GM21737 (cell line): ENCODE data around the gene P2RX5.

ENCODE experiments used
- ATAC-seq: cut with Tn5 transposase; IDR thresholded peaks from one replicate; pipeline ENCODE4 v1.9.1; 2021; ENCODE audit warnings: mild to moderate bottlenecking, moderate library complexity; ENCODE audit not compliant: unreplicated experiment

Gene P2RX5

DNA sequence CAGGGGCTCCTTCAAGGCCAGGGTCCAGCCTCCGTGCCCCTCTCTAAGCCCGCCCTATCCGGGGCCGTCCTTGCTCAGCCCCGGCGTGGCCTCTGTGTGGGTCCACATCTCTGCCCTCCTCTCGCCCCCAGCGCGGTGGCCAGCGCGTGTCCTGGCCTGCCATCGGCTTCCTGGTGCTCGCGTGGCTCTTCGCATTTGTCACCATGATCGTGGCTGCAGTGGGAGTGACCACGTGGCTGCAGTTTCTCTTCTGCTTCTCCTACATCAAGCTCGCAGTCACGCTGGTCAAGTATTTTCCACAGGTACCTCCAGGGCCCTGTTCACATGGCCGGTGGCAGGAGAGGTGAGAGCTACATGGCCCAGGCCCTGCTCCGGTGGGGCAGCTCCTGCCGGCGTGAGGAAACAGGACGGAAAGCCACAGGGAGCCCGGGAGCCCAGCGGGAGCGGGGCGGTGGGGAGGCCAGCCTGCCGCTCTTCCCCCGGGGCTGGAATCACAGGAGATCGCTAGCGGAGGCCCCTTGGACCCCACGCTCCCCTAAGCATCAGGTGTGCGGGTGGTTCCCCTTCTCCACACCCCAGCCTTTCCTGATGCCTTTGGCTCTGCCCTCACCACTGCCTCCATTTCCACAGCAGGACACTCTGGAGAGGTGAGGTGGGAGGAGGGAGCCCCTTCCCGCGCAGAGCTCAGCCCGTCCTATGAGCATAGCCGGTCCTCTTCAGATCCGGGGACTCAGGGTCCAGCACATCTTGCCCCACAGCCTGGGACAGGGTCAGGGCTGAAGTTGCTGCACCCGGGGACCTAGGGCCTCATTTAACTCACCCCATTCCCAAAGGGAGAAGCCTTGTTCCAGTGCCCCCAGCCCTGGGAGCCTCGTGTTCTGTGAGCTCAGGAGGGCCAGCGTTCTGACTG, 37.8 kb downstream of the P2RX5 start:
- ATAC-seq, result no peak

DNA sequence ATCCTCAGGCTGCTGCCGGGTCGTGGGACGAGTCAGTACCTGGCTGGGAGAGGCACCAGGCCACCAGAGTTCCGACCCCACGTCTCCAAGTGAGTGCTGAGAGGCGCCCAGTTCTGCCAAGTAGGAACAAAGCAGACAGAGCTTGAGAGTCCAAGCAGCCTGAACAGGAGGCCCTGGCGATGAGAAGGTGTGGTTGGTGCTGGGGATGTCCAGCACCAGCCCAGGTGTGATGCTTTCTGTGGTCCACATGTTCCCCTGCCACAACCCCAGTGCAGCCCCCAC, 38.4 kb downstream of the P2RX5 start:
- ATAC-seq, result no peak

DNA sequence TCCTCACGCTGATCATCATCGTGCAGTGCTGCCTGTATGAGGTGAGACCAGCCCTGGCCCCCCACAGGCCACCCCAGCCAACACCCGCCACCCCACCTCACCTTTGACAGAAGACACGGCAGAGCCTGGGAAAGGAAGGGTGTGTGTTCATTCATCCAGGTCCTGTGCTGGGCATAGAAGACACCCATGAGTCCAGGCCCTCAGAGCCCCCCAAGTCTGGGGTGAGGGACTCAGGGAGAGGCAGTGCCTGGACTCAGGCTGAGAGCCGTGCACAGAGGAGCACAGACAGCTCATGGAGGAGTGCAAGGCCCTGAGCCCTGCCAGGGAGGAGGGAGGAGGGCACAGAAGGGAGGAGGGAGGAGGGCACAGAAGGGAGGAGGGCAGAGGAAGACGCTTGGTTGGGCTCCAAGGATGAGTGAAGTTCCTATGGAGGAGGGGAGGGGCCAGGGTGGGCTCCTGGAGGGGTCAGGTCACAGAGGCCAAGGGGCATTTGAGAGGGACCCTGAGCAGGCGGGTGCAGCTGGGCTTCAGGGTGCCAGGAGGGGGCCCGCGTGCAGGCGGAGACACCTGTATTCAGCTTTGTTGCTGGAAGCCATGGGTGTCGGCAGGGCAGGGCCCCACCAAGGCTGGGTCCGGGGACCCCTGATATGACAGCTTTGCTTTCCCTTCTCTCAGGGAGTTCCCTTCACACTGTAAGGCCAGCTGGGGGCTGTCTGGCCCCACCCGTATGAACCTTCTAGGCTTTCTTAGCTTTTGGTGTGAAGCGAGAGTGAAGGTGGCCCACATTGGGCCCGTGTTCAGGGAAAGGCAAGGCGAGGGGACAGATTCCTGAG, 39.0 kb downstream of the P2RX5 start:
- no peak for ATAC-seq

DNA sequence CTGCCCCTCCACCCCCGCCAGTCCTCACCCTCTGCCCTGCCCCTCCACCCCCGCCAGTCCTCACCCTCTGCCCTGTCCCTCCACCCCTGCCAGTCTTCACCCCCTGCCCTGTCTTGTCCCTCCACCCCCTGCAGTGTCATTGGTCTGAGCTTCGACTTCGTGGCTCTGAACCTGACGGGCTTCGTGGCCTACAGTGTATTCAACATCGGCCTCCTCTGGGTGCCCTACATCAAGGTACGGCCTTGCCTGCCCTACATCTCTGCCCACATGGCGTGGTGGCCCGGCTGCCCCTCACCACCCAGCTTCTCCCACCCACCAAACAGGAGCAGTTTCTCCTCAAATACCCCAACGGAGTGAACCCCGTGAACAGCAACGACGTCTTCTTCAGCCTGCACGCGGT, 39.6 kb downstream of the P2RX5 start:
- ATAC-seq, result no peak

DNA sequence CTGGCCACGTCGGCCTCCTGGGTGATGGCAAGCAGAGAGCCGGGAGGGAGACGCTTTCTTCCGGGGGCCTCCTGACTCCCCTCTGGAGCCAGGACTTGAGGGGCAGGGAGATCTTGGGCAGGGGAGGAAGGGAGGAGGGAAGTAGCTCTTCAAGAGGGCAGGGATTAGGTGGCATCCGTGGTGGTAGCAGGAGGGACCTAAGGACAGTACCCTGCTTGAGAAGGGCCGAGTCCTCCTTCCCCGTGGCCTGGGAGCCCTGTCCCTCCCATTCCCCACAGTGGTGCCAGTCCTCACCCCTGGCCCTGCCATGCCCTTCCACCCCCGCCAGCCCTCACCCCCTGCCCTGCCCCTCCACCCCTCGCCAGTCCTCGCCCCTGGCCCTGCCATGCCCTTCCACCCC, 40.2 kb downstream of the P2RX5 start:
- no peak for ATAC-seq

DNA sequence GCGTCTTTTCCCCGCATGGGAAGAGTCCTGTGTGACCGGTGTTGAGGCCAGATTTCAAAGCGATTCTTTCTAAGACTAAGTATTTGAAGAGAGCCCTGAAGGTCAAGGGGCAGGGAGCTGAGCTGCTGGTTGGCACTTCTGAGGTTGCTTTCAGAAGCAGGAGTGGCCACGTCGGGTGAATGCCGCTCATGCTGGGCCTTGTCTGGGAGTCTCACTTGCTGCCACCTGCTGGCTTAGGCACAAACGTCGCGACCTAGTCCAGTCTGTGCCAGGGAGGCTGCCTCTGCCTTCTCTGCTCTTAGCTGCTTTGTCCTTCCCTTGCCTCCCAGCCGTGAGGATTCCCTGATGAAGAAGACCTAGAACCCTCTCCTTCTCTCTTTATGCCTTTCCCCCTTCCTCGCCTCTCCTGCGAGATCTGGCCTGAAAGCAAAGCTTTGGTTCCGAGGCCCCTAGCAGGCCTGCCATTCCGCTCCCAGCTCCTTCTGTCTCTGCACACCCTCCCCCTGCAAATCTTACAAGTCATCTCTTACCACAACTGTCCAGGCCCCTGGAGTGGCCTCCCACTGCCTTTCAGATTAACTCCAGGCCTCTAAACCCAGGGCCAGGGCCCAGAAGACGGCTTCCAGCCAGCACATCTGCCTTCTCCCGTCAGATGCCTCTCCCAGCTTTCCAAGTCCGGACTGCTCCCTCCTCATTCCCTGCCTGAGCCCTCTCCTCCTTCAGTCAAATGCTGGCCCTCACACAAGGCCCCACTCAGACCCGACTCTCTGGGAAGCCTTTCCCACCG, 48.0 kb downstream of the P2RX5 start:
- ATAC-seq, result no peak

DNA sequence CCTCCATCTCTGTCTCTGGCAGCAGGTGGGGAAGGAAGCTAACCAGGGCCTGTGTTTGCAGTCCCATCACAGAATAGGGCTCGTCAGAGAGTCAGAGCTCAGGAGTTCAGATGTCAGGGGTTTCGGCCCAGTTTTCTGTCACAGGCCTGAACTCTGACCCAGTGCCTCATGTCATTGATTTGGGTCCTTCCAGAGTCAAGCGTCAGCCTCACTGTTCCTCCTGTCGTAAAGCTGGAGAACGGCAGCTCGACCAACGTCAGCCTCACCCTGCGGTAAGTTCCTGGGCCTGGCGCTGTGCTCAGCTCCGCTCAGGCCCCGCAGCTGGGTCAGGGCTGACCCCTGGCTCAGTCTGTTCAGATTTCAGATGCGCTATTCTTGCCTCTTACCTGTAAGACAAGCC, 48.7 kb downstream of the P2RX5 start:
- ATAC-seq, result no peak

DNA sequence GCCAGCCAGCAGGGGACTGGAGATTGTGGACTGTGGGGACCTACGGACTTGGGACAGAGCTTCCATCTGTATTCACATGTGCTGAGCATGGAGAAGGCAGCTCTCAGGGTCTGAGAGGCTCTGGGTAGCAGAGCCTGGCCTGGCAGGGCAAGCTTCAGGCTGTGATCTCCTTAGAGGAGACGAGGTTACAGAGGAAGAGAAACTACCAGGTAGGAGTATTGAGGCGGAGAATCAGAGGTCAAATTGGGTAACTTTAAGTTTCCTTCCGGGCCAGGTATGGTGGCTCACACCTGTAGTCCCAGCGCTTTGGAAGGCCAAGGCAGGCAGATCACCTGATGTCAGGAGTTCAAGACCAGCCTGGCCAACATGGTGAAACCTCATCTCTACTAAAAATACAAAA, 50.6 kb downstream of the P2RX5 start:
- no peak for ATAC-seq

DNA sequence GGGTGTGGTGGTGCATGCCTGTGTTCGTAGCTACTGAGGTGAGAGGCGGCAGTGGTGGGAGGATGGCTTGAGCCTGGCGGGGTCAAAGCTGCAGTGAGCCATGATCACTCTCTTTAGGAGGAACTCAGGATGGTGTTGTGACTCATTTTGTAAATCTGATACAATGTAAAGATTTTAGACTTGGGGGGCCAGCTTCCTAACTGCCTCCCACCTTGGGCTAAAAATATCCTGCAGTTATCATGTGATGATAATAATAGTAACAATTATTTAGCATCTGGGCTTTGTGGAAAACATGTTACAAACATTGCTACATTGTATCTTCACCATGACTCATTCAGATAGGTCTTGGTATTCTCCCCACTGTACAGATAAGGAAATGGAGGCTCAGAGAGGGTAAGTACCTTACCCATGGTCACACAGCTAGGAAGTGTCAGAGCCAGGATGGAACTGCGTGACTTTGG, 52.0 kb downstream of the P2RX5 start:
- no peak for ATAC-seq

DNA sequence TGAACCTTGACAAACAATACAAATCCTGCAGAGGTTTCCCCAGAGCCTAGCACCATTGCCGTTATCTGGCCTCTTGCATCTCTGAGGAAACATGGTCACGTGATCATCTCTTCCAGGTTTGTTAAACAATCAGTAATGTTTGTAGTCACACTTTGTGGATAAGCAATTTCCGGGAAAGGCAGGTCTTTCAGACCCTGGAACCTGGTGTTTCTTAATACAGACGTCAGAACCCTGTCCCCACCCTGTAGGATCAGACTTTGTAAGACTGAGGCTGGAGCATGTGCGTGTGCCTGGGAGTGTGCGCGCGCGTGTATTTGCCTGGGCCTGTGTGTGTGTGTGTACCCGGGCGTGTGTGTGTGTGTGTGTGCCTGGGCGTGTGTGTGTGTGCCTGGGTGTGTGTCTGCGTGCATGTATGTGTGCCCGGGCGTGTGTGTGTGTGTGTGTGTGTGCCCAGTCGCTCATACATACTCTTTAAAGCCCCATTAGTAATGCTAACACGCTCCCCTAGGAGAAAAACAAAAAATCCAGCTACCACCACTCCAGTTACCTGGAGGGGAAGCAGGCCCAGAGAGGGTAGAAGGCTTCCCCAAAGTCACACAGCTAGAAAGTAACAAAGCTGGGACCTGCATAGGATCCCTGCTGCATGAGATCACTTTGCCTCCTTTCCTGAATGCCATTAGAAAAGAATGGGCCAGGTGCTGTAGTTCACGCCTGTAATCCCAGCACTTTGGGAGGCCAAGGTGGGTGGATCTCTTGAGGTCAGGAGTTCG, 54.1 kb downstream of the P2RX5 start:
- ATAC-seq, result no peak

DNA sequence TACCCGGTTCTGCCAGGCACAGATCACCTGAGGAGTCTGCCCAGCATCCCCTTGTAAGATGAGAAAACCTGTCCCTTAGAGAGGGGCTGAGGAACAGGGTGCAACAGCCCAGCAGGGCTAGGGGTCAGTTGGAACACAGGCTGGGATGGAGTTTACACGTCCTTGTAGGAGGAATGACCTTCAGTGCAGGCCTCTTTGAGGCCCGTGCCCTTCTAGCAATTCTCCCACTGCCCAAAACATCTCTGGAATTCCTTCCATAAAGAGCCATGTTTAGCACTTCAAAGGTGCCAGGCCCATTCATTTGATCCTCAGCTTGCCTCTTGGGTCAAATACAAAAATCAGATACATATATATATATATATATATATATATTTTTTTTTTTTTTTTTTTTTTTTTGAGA, 54.9 kb downstream of the P2RX5 start:
- ATAC-seq, result no peak

DNA sequence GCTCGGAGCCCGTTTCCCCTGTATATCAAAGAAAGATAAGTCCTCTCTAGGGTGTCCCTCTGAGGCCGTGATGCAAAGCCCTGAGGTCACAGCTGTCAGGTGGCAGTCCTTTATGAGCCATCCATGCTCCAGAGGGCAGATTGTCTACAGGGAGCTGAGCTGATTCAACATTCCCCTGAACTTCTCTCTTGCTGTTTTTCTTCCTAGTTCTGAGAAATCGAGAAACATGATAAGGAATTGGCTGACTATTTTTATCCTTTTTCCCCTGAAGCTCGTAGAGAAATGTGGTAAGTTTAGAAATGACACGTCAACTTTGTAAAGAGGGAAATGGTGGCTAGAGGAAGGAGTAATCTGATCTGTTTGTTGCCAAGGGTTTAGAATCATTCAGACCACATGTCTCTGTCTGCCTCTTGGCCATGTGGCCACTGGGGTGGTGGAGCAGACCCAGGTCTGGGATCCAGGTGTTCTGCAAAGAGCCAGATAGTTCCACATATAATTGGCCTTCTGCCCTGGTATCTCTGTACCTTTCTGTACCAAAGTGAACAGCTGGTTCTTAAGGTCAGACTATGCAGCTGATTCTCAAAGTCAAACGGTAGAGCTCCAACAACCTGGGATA, 55.9 kb downstream of the P2RX5 start:
- ATAC-seq, result no peak

DNA sequence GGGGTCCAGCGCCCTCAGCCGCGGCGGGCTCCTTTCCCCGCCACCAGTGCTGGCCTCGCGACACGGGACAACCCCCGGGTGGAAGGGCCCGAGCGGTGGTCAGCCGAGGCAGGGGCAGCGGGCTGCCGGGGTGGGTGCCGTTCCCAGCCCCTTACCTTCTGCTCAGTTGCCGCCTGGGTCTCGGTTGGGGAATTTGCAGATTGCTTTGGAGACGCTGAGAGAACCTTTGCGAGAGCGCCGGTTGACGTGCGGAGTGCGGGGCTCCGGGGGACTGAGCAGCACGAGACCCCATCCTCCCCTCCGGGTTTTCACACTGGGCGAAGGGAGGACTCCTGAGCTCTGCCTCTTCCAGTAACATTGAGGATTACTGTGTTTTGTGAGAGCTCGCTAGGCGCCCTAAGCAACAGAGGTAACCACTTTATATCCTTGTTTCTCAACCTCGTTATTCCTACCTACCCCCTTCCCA, 59.0 kb downstream of the P2RX5 start:
- peak; percentile 13 for ATAC-seq

DNA sequence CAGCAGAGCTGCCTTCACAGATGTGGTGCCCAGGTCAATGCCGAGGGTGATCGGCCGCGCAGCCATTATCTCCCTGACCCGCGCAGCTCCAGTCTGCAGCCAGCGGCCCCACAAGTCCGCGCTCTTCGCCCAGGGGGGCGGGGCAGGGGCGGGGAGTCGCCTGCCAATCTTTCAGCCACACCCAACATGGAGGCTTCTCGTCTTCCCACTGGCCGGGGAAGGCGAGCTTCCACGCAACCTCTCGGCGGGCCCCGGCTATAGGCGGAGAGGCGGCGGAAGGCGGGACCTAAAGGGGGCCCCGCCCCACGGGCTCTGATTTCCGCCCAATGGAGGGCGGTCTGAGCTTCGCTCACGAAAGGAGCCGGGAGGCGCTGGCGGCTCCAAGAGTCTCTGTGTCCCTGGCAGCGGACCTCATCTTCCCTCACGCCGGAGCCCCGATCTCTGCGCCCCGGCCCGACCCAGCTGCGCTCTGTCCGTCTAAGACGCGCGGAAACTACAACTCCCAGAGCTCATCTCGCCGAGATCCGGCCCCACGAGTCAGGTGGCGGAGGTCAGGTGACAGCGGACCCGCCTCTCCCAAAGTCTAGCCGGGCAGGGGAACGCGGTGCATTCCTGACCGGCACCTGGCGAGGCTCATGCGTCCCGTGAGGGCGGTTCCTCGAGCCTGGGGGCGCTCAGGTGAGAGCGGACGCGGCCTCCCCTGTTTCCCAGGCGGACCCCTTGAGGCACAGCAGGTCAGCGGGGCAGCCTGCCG, 59.6 kb downstream of the P2RX5 start, which contains the start of the genes CTNS and SHPK:
TSS of gene CTNS (plus strand) at position 607 of the 754 bp plus-strand sequence. CDS start 3,447 bp downstream, outside the sequence.
TSS of gene SHPK (minus strand) at position 97 of the 754 bp plus-strand sequence. CDS start at position 66, 31 bp downstream.
- peak; percentile 94 for ATAC-seq

DNA sequence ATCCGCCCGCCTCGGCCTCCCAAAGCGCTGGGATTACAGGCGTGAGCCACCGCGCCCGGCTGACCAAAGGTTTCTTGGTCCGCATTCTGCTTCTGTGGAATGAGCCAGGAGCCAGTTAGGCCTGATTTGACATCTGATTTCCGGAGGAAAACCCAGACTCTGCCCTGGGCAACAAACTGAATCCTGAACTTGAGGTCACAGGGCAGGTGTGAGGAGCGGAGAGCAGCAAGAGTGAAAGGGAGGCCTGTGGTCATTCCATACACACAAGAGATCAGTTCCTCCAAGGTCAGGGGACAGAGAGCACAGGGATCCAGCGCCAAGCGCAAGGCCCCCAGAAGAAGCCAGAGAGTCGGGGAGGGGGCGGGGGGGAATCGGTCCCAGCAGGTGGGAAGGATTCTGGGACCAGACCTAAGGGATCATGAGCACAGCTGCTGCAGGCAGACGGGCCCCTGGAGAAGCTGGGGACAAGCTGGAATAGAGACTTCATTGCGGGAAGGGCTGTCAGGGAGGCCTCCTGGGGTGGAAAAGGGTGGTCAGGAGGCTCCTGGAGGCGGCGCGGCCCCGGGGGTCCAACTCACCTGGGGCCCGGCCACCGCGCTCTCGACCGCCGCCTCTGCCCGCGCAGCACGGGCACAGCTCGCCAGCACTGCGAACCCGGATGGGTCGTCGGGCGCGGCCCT, 60.3 kb downstream of the P2RX5 start:
- no peak for ATAC-seq

DNA sequence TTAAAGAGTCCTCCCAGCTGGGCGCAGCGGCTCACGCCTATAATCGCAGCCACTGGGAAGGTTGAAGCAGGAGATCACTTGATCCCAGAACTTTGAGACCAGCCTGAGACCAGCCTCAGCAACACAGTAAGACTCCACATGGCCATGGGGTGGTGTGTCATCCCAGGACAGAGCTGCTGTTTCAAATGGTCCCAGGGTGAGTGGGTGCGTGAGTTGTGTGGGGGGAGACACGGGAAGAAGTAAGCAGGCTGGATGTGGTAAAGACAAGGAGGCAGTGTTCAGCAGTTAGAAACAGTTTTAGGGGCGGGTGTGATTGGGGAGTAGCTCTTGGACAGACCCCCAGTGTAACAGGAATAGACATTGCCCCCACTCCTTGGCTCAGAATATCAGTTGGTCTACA, 63.7 kb downstream of the P2RX5 start:
- ATAC-seq, result no peak

DNA sequence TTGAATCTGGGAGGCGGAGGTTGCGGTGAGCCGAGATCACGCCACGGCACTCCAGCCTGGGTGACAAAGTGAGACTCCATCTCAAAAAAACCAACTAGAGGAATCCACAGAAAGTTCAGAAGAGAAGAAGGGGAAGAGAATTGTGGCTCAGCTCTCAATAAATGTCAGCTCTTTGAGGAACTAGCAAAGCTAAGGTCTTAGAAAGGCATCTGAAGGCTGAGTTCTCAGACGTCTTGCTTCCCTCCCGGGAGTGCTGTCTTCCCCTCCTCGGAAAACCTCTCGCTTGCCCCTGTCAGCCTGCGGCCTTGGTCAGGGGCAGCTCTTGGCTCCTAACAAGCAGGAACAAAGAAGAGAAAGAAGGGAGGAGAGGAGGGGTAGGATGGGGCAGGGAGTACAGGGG, 65.2 kb downstream of the P2RX5 start:
- no peak for ATAC-seq

DNA sequence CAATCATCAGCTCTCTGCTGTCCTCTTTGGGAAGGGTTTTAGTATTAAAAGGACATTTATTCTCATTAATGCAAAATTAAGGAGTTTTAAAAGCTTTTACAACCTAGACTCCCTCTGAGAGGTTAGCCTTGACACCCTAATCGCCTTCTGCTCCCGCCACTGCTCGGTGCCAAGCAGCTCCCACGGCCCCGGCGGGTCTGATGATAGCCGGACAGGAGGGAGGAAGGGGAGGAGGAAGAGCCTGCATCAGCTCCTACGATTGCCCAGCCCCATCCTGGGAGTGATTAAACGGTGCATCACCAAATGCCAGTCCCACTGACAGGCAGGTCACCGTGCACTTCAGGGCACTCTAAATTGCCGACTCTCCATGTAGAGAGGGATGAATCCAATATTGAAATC, 68.2 kb downstream of the P2RX5 start:
- no peak for ATAC-seq
